OCI-LY7 (cell line): ENCODE measurements around the gene CTNNA1. TPM values are rescaled to one million over a fixed set of nuclear protein-coding genes. Genes with fewer than 3 reads are reported as not detected.

Experiments
- BruUV-seq: library from RNA; stranded (reverse); fragments of 400-500 nt; replicated peaks from 2 replicates; lab custom pipeline; 2021; lab: Mats Ljungman, UMichigan
- CTCF ChIA-PET: fragments of 300-600 bp; sonication (Branson Sonifier 250); formaldehyde crosslinking; loops from one replicate; lab custom pipeline; 2022; ENCODE audit warnings: antibody characterized with exemption; ENCODE audit not compliant: unreplicated experiment; lab: Charles Lee
- POLR2A ChIA-PET: fragments of 300-600 bp; sonication (Branson Sonifier 250); formaldehyde crosslinking; loops from one replicate; lab custom pipeline; 2022; ENCODE audit warnings: antibody characterized with exemption; lab: Charles Lee
- DNase-seq: peaks from one replicate; pipeline ENCODE4 v3.0.0-alpha.2; 2015; ENCODE audit warnings: low spot score
- H2AFZ ChIP-seq: fragments of 200-600 bp; sonication (generic), shearing (Covaris generic); 2 replicates; pipeline ENCODE4 v1.6.1; 2014; ENCODE audit warnings: mild to moderate bottlenecking, antibody characterized with exemption, low read length, moderate library complexity
- H3K27ac ChIP-seq: fragments of 200-600 bp; sonication (generic); 2 replicates; pipeline ENCODE4 v1.5.1; 2014; ENCODE audit warnings: mixed run types, low read depth, mild to moderate bottlenecking, moderate library complexity, low read length, inconsistent platforms; ENCODE audit not compliant: poor library complexity, severe bottlenecking
- H3K36me3 ChIP-seq: fragments of 200-600 bp; sonication (generic); 2 replicates; pipeline ENCODE4 v1.6.1; 2014; ENCODE audit warnings: mild to moderate bottlenecking, antibody characterized with exemption, low read length, moderate library complexity, mixed read lengths; ENCODE audit not compliant: insufficient read depth
- H3K4me1 ChIP-seq: fragments of 200-600 bp; sonication (generic); 2 replicates; pipeline ENCODE4 v1.5.1; 2014; ENCODE audit warnings: mild to moderate bottlenecking, low read length; ENCODE audit not compliant: insufficient read depth, poor library complexity, severe bottlenecking
- H3K4me2 ChIP-seq: fragments of 200-600 bp; sonication (generic); 2 replicates; pipeline ENCODE4 v1.6.1; 2014; ENCODE audit warnings: mild to moderate bottlenecking, low read length
- H3K4me3 ChIP-seq: fragments of 200-600 bp; sonication (generic); 2 replicates; pipeline ENCODE4 v1.5.1; 2014; ENCODE audit warnings: mild to moderate bottlenecking, low read depth, low read length; ENCODE audit not compliant: poor library complexity, severe bottlenecking
- H3K79me2 ChIP-seq: fragments of 200-600 bp; sonication (generic); 2 replicates; pipeline ENCODE4 v1.6.1; 2016; ENCODE audit warnings: low read depth, mild to moderate bottlenecking, low read length, moderate library complexity, mixed read lengths; ENCODE audit not compliant: insufficient read depth
- H3K9me2 ChIP-seq: fragments of 200-600 bp; sonication (generic); 2 replicates; pipeline ENCODE4 v1.6.1; 2016; ENCODE audit warnings: mild to moderate bottlenecking, low read length, mixed read lengths; ENCODE audit not compliant: insufficient read depth
- H3K9me3 ChIP-seq: fragments of 200-600 bp; sonication (generic); 2 replicates; pipeline ENCODE4 v1.6.1; 2014; ENCODE audit warnings: mild to moderate bottlenecking, mixed run types, low read length, mixed read lengths
- H4K20me1 ChIP-seq: fragments of 200-600 bp; sonication (generic); 2 replicates; pipeline ENCODE4 v1.6.1; 2014; ENCODE audit warnings: mild to moderate bottlenecking, antibody characterized with exemption, low read length, moderate library complexity, mixed read lengths; ENCODE audit not compliant: insufficient read depth
- CTCF ChIP-seq: fragments of 200-600 bp; sonication (generic); conservative IDR thresholded peaks from 2 replicates; pipeline ENCODE4 v1.5.1; 2014; ENCODE audit warnings: mild to moderate bottlenecking, antibody characterized with exemption, low read length, moderate library complexity, mixed read lengths
- EZH2phosphoT487 ChIP-seq: fragments of 200-600 bp; sonication (generic); IDR thresholded peaks from 2 replicates; pipeline ENCODE4 v1.6.1; 2018; ENCODE audit warnings: low read depth, borderline replicate concordance, mild to moderate bottlenecking, mixed run types, antibody characterized with exemption, low read length, moderate library complexity, mixed read lengths
- intact Hi-C: fragments of 100-400 bp; cut with micrococcal nuclease; formaldehyde crosslinking; loops from one replicate; pipeline ENCODE4 v1.10.0; 2022; ENCODE audit not compliant: unreplicated experiment
- total RNA-seq, 2 experiments: library from RNA; depleted of rRNA in 1 of 2; stranded (reverse); fragments of >200 nt in 1 of 2; shearing (Covaris generic) in 1 of 2; gene quantifications; 2 replicates each; pipeline ENCODE4 v1.2.3, GENCODE V29; 2014 to 2022

CTNNA1 gene
- total RNA-seq, 2 experiments from 2014 or later = 40.4 to 42.7 TPM

GRCh38 chr5:138883211-138883610 is 130.0 kb downstream of the CTNNA1 start:
- BruUV-seq = no TSS peak
- no peak for DNase-seq
- Histone ChIP-seq H3K9me3 (no peaks in the 10 kb centered on the region), H3K4me2 (no peak overlapping the region), H3K9me2 (no peaks in the 10 kb centered on the region), H3K36me3 (no peaks in the 10 kb centered on the region), H3K79me2 (no peaks in the 10 kb centered on the region), H3K4me1 (no peaks in the 10 kb centered on the region), H3K4me3 (no peak overlapping the region), H4K20me1 (no peaks in the 10 kb centered on the region), H2AFZ (no peak overlapping the region), H3K27ac (no peak overlapping the region)
- ChIA-PET CTCF (no interaction called here), POLR2A (interaction anchor here (0.5 kb wide), 1 partner anchor 253 kb away, joined by 3 read pairs; no protein-coding TSS in a partner anchor)
- intact Hi-C loops = no loop called here
- no peak for TF ChIP-seq CTCF
- TF ChIP-seq EZH2phosphoT487 = no peak

- intact Hi-C loops = no loop called here
- CTCF ChIA-PET = no interaction called here
- BruUV-seq = no TSS peak
Observed at GRCh38 chr5:138884094-138884493, 130.9 kb downstream of the CTNNA1 start.

More at GRCh38 chr5:138884094-138884493, 130.9 kb downstream of the CTNNA1 start:
- no peaks in the 10 kb centered on the region for H3K9me2 ChIP-seq
- H2AFZ ChIP-seq = no peak overlapping the region
- H3K9me3 ChIP-seq = no peaks in the 10 kb centered on the region
- H3K4me3 ChIP-seq = no peak overlapping the region
- H3K4me1 ChIP-seq = no peaks in the 10 kb centered on the region
- TF ChIP-seq CTCF (no peak), EZH2phosphoT487 (no peak)
- POLR2A ChIA-PET = no interaction called here
- DNase-seq = no peak
- H3K4me2 ChIP-seq = no peak overlapping the region
- no peaks in the 10 kb centered on the region; the same call in 1 of the 2 replicates for H3K36me3 ChIP-seq
- H4K20me1 ChIP-seq = no peaks in the 10 kb centered on the region
- H3K27ac ChIP-seq = no peak overlapping the region
- no peaks in the 10 kb centered on the region for H3K79me2 ChIP-seq
